ENCODE data around the gene CCDC157.

CCDC157 gene

GRCh38 chr22:30413001-30413400 lies 56.2 kb downstream of the CCDC157 start:
- H3K36me3 ChIP-seq (ENCODE audit: control insufficient read depth, insufficient read depth, low read length): no peaks in the 10 kb centered on the region
- no peak overlapping the region for H3K4me2 ChIP-seq (ENCODE audit: low read length)
- H2AFZ ChIP-seq: no peak overlapping the region
- no peaks in the 10 kb centered on the region for H3K27me3 ChIP-seq (ENCODE audit: control insufficient read depth, insufficient read depth, low read length)
- H3K9ac ChIP-seq: no peak overlapping the region
- H3K4me3 ChIP-seq (ENCODE audit: low read depth, low read length): no peak overlapping the region
- no peaks in the 10 kb centered on the region for H3K4me1 ChIP-seq
- H3K9me3 ChIP-seq (ENCODE audit: control insufficient read depth, low read length): no peaks in the 10 kb centered on the region
- no peak overlapping the region for H3K27ac ChIP-seq
- no peaks in the 10 kb centered on the region for H3K79me2 ChIP-seq
- no peak for TF ChIP-seq CTCF (IDR thresholded peaks at IDR 0.05)

GRCh38 chr22:30413745-30414524 lies 57.1 kb downstream of the CCDC157 start:
- H3K79me2 ChIP-seq: no peaks in the 10 kb centered on the region
- H3K27me3 ChIP-seq (ENCODE audit: control insufficient read depth, insufficient read depth, low read length): no peaks in the 10 kb centered on the region
- no peak for TF ChIP-seq CTCF (IDR thresholded peaks at IDR 0.05)
- no peak overlapping the region for H3K9ac ChIP-seq
- H3K4me2 ChIP-seq (ENCODE audit: low read length): no peak overlapping the region
- H3K36me3 ChIP-seq (ENCODE audit: control insufficient read depth, insufficient read depth, low read length): no peaks in the 10 kb centered on the region
- H3K27ac ChIP-seq: no peak overlapping the region
- H3K4me1 ChIP-seq: no peaks in the 10 kb centered on the region
- no peak overlapping the region for H2AFZ ChIP-seq
- no peaks in the 10 kb centered on the region for H3K9me3 ChIP-seq (ENCODE audit: control insufficient read depth, low read length)
- no peak overlapping the region for H3K4me3 ChIP-seq (ENCODE audit: low read depth, low read length)

GRCh38 chr22:30414525-30415047 lies 57.8 kb downstream of the CCDC157 start:
- no peak overlapping the region for H3K4me3 ChIP-seq (ENCODE audit: low read depth, low read length)
- H3K79me2 ChIP-seq: no peaks in the 10 kb centered on the region
- H3K27me3 ChIP-seq (ENCODE audit: control insufficient read depth, insufficient read depth, low read length): no peaks in the 10 kb centered on the region
- TF ChIP-seq CTCF (IDR thresholded peaks at IDR 0.05): no peak
- no peak overlapping the region for H2AFZ ChIP-seq
- H3K4me2 ChIP-seq (ENCODE audit: low read length): no peak overlapping the region
- no peaks in the 10 kb centered on the region for H3K9me3 ChIP-seq (ENCODE audit: control insufficient read depth, low read length)
- no peaks in the 10 kb centered on the region for H3K36me3 ChIP-seq (ENCODE audit: control insufficient read depth, insufficient read depth, low read length)
- no peak overlapping the region for H3K9ac ChIP-seq
- H3K4me1 ChIP-seq: no peaks in the 10 kb centered on the region
- H3K27ac ChIP-seq: no peak overlapping the region

- Histone ChIP-seq H2AFZ (no peak overlapping the region), H3K9me3 (ENCODE audit: control insufficient read depth, low read length) (no peaks in the 10 kb centered on the region), H3K9ac (no peak overlapping the region), H3K27me3 (ENCODE audit: control insufficient read depth, insufficient read depth, low read length) (no peaks in the 10 kb centered on the region), H3K4me2 (ENCODE audit: low read length) (no peak overlapping the region), H3K27ac (no peak overlapping the region), H3K36me3 (ENCODE audit: control insufficient read depth, insufficient read depth, low read length) (no peaks in the 10 kb centered on the region), H3K4me1 (peaks cover 3% of the 10 kb centered on the region), H3K4me3 (ENCODE audit: low read depth, low read length) (no peak overlapping the region), H3K79me2 (no peaks in the 10 kb centered on the region)
- TF ChIP-seq CTCF (IDR thresholded peaks at IDR 0.05): no peak
Observed at GRCh38 chr22:30416403-30416802, 59.6 kb downstream of the CCDC157 start.

- H3K79me2 ChIP-seq: no peaks in the 10 kb centered on the region
- H3K27ac ChIP-seq: no peak overlapping the region
- H3K4me1 ChIP-seq: peaks cover 5% of the 10 kb centered on the region
- no peak overlapping the region for H3K4me2 ChIP-seq (ENCODE audit: low read length)
- no peak overlapping the region for H3K4me3 ChIP-seq (ENCODE audit: low read depth, low read length)
- no peaks in the 10 kb centered on the region for H3K36me3 ChIP-seq (ENCODE audit: control insufficient read depth, insufficient read depth, low read length)
- no peaks in the 10 kb centered on the region for H3K27me3 ChIP-seq (ENCODE audit: control insufficient read depth, insufficient read depth, low read length)
- H3K9ac ChIP-seq: no peak overlapping the region
- H2AFZ ChIP-seq: no peak overlapping the region
- TF ChIP-seq CTCF (IDR thresholded peaks at IDR 0.05): no peak
- no peaks in the 10 kb centered on the region for H3K9me3 ChIP-seq (ENCODE audit: control insufficient read depth, low read length)
Observed at GRCh38 chr22:30416837-30417236, 60.0 kb downstream of the CCDC157 start.
